Epithelial cell of esophagus (primary cell): ENCODE measurements around the gene TCEANC2.

Experiments used
- DNase-seq: peaks from one replicate; pipeline ENCODE4 v3.0.0; 2010; ENCODE audit warnings: low read depth
- H3K4me3 ChIP-seq: 2 replicates; pipeline ENCODE4 v1.5.1; 2011; ENCODE audit warnings: mild to moderate bottlenecking, low read length, control low read depth
- TF ChIP-seq, protein P1 (sequence below): IDR thresholded peaks from 2 replicates; pipeline ENCODE4 v1.5.1; 2011; ENCODE audit warnings: low read depth, mild to moderate bottlenecking, low read length, control low read depth, inconsistent platforms; ENCODE audit not compliant: insufficient read depth; ENCODE audit errors: missing control alignments

TCEANC2 gene

DNA sequence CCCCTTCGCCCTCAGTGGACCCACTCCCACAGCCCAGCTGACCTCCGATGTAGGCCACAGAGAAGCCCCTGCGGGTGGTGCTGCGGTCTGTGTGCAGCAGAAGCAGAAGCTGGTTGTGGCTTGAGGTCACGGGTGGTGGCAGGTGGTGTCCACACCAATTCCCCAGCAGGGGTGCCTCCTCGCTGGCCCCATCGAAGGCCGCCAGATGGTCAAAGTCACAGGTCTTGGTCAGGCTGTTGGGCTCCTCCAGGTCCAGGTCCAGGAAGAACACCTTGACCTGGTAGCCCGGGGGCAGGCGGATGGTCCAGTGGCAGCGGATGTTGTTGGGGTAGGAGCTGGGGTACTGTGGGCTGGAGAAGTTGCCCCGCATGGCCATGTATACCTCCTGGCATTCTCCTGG is 86.3 kb downstream of the TCEANC2 start:
- no peak overlapping the region for H3K4me3 ChIP-seq
- TF ChIP-seq, protein P1, sequence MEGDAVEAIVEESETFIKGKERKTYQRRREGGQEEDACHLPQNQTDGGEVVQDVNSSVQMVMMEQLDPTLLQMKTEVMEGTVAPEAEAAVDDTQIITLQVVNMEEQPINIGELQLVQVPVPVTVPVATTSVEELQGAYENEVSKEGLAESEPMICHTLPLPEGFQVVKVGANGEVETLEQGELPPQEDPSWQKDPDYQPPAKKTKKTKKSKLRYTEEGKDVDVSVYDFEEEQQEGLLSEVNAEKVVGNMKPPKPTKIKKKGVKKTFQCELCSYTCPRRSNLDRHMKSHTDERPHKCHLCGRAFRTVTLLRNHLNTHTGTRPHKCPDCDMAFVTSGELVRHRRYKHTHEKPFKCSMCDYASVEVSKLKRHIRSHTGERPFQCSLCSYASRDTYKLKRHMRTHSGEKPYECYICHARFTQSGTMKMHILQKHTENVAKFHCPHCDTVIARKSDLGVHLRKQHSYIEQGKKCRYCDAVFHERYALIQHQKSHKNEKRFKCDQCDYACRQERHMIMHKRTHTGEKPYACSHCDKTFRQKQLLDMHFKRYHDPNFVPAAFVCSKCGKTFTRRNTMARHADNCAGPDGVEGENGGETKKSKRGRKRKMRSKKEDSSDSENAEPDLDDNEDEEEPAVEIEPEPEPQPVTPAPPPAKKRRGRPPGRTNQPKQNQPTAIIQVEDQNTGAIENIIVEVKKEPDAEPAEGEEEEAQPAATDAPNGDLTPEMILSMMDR: no peak
- DNase-seq: no peak

DNA sequence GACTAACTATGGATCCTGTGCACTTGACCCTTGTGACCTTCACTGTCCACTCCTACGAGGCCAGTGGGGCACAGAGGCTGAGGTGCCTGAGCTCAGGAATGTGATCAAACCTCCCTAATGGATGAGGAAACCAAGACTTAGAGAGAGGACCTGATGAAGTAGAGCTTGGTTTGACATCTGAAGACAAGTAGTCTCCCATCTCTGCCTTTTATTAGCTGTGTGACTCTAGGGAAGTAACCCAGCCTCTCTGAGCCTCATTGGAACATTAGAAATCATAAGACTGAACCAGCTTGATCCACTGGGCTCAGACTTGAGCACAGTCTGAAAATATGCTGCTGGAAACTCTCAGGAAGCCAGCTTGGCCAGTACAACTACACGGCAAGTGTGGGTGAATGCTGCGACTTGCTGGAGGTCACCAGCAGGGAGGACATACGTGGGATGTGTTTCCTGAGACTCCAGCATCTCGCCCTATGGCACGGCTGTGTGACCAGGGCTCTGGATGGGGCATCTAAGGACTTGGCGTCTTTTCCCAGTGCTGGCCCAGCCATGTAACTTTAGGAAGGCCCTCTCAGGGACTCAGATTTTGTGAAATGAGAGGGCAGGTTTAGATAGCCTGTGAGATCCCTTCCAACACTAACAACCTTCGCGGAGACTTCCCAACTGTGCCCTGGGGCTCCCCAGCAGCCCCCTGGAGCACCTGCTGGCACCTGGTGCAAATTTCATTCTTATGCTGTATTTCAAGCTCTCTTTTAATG is 88.9 kb downstream of the TCEANC2 start:
- H3K4me3 ChIP-seq: no peak overlapping the region
- no peak for DNase-seq
- TF ChIP-seq, protein P1: no peak

DNA sequence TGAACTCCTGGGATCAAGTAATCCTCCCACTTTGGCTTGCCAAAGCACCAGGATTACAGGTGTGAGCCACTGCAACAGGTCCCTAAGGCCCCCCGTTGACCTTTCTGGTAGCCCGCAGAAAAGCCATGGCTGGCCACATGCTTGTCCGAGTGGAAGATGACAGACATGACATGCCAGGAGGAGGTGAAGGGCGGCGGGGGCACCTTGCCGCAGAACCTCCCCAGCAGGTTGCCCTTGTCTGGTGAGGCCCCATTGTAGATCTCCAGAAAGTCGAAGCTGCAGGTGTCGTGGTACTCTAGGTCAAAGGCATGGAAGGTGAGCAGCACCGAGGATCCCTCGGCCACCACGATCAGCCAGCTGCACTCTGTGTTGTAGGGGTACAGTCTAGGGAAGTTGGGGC is 91.0 kb downstream of the TCEANC2 start:
- no peak for DNase-seq
- no peak overlapping the region for H3K4me3 ChIP-seq
- TF ChIP-seq, protein P1: no peak

DNA sequence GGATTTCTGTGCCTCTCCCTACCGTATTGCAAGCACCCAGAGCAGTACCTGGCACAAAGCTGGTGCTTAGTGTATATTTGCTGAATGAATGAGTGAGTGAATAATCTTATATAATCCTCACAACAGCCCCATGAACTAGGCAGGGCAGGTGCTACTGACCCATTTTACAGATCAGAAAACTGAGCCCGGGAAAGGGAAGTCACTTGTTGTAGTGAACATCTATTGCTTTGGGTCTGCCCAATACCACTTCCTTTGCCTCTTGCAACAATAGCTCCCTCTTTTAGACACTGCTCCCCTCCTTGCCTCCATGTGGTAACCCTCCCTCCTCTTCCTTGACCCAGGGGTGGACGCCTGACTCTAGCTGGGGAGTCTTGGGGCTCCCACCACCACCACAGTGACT is 96.3 kb downstream of the TCEANC2 start:
- TF ChIP-seq, protein P1: no peak
- no peak for DNase-seq
- no peak overlapping the region for H3K4me3 ChIP-seq

DNA sequence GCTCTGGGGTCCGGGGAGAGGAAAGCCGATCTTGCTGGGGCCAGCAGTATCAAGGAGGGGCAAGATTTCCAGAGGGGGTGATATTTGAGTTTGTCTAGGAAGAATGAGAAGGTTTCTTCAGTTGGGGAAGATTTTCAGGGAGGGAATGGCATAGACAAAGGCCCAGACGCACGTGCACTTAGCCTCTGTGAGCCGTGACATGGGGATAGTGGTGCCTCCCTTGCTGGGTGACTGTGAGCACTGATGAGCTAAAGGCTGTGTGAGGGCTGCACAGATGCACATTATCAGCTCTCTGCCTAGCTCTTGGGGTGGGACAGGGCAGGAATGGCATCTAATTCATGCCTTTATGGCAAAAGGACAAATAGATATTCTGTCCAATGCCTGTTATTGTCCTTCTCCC is 97.6 kb downstream of the TCEANC2 start:
- no peak for DNase-seq
- no peak overlapping the region for H3K4me3 ChIP-seq
- TF ChIP-seq, protein P1: no peak

DNA sequence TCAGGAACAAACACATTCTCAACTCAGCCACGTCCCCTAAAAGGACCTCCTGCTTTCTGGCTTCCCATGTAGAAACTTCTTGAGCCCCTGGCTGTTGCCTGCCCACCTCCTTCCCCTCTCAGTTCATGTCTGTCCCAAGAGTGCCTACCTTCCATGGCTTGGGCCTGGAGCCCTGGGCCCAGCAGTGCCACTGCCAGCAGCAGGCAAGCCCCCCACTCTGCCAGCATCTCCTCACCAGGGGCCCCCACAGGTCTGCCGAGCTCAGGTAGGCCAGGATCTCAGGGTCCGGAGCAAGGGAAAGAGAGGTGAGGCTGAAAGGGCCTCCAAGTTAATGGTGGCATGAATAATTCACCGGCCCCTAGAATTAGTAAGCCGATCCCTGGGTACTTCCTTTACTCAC is 99.3 kb downstream of the TCEANC2 start, which contains the start of gene CDCP2:
Gene CDCP2 (minus strand): TSS at position 305 of the 400 bp plus-strand sequence. CDS start 78 bp downstream, at position 227.
- DNase-seq: no peak
- TF ChIP-seq, protein P1: no peak
- no peak within 1 kb of the TSS for H3K4me3 ChIP-seq
